HEK293 (cell line): Measurements from ENCODE around the gene MAP3K14.

Experiments used
- CTCF ChIA-PET: fragments of 350-600 bp; formaldehyde crosslinking; extraction: SDS; loops from one replicate; lab custom pipeline; 2021; ENCODE audit warnings: antibody characterized with exemption; lab: Yijun Ruan, JAX
- POLR2A ChIA-PET: fragments of 300-600 bp; formaldehyde crosslinking; extraction: SDS; loops from one replicate; lab custom pipeline; 2020; ENCODE audit warnings: antibody characterized with exemption, inconsistent platforms; lab: Yijun Ruan, JAX
- H3K27ac ChIP-seq: fragments of 200-500 bp; sonication (Bioruptor generic); 2 replicates; pipeline ENCODE4 v1.5.1; 2014; ENCODE audit warnings: low read depth, low read length, control low read depth, inconsistent platforms; ENCODE audit errors: extremely low read depth
- H3K36me3 ChIP-seq, 2 experiments: fragments of 200-500 bp in 1 of 2; sonication (Bioruptor generic) in 1 of 2; 1 replicate in 1 of 2; 2 replicates in 1 of 2; pipeline ENCODE4 v1.5.1; 2014 to 2017; ENCODE audit warnings: inconsistent platforms in 2 of 2, low read length in 2 of 2; ENCODE audit not compliant: control insufficient read depth in 2 of 2, insufficient read depth in 1 of 2
- H3K4me1 ChIP-seq: fragments of 200-500 bp; sonication (Bioruptor generic); 2 replicates; pipeline ENCODE4 v1.5.1; 2014; ENCODE audit warnings: mild to moderate bottlenecking, low read length, inconsistent platforms; ENCODE audit not compliant: control insufficient read depth, insufficient read depth
- H3K4me3 ChIP-seq: 2 replicates; pipeline ENCODE4 v1.5.1; 2011; ENCODE audit warnings: low read depth, mild to moderate bottlenecking, control low read depth, low read length, moderate library complexity
- H3K9me3 ChIP-seq: fragments of 200-500 bp; sonication (Bioruptor generic); 2 replicates; pipeline ENCODE4 v1.5.1; 2014; ENCODE audit warnings: low read depth, low read length, inconsistent platforms; ENCODE audit not compliant: control insufficient read depth, insufficient read depth
- CTCF ChIP-seq: fragments of 450-650 bp; formaldehyde crosslinking; IDR thresholded peaks from 2 replicates; pipeline ENCODE4 v1.5.1; 2016; ENCODE audit warnings: missing biosample characterization, missing genetic modification characterization
- ELK4 ChIP-seq: IDR thresholded peaks from 2 replicates; pipeline ENCODE4 v1.6.1; 2011; ENCODE audit warnings: mild to moderate bottlenecking, low read depth, low read length, borderline replicate concordance
- KLF16 ChIP-seq: fragments of 450-650 bp; formaldehyde crosslinking; IDR thresholded peaks from 2 replicates; pipeline ENCODE4 v1.5.1; 2017; ENCODE audit warnings: missing biosample characterization, missing genetic modification characterization
- PRDM4 ChIP-seq: fragments of 450-650 bp; formaldehyde crosslinking; IDR thresholded peaks from 2 replicates; pipeline ENCODE4 v1.5.1; 2017; ENCODE audit warnings: missing biosample characterization, missing genetic modification characterization
- REST ChIP-seq: fragments of 450-650 bp; formaldehyde crosslinking; IDR thresholded peaks from 2 replicates; pipeline ENCODE4 v1.5.1; 2016; ENCODE audit warnings: missing biosample characterization, missing genetic modification characterization
- SETDB1 ChIP-seq: IDR thresholded peaks from one replicate; pipeline ENCODE4 v1.6.1; 2017; ENCODE audit warnings: mild to moderate bottlenecking, low read length, moderate library complexity, mixed read lengths; ENCODE audit not compliant: insufficient read length
- YY1 ChIP-seq: fragments of 450-650 bp; formaldehyde crosslinking; IDR thresholded peaks from 2 replicates; pipeline ENCODE4 v1.5.1; 2018; ENCODE audit warnings: missing biosample characterization, missing genetic modification characterization
- ZBTB26 ChIP-seq: fragments of 450-650 bp; formaldehyde crosslinking; optimal IDR thresholded peaks from 2 replicates; pipeline ENCODE3; 2016; ENCODE audit warnings: missing biosample characterization, mild to moderate bottlenecking, missing genetic modification characterization
- ZBTB8A ChIP-seq: fragments of 450-650 bp; formaldehyde crosslinking; IDR thresholded peaks from 2 replicates; pipeline ENCODE4 v1.5.1; 2016; ENCODE audit warnings: missing biosample characterization, missing genetic modification characterization
- ZIC2 ChIP-seq: fragments of 450-650 bp; formaldehyde crosslinking; IDR thresholded peaks from 2 replicates; pipeline ENCODE4 v1.5.1; 2016; ENCODE audit warnings: missing biosample characterization, missing genetic modification characterization
- ZNF155 ChIP-seq: fragments of 450-650 bp; formaldehyde crosslinking; IDR thresholded peaks from 2 replicates; pipeline ENCODE4 v1.5.1; 2016; ENCODE audit warnings: missing biosample characterization, missing genetic modification characterization
- ZNF248 ChIP-seq: fragments of 450-650 bp; formaldehyde crosslinking; IDR thresholded peaks from 2 replicates; pipeline ENCODE4 v1.5.1; 2017; ENCODE audit warnings: missing biosample characterization, missing genetic modification characterization
- ZNF292 ChIP-seq: fragments of 450-650 bp; formaldehyde crosslinking; IDR thresholded peaks from 2 replicates; pipeline ENCODE4 v1.5.1; 2016; ENCODE audit warnings: low read depth, missing biosample characterization, missing genetic modification characterization, borderline replicate concordance
- ZNF362 ChIP-seq: fragments of 450-650 bp; formaldehyde crosslinking; IDR thresholded peaks from 2 replicates; pipeline ENCODE4 v1.5.1; 2016; ENCODE audit warnings: missing biosample characterization, missing genetic modification characterization
- ZNF580 ChIP-seq: fragments of 450-650 bp; formaldehyde crosslinking; IDR thresholded peaks from 2 replicates; pipeline ENCODE4 v1.5.1; 2016; ENCODE audit warnings: missing biosample characterization, missing genetic modification characterization
- ZNF639 ChIP-seq: fragments of 450-650 bp; formaldehyde crosslinking; IDR thresholded peaks from 2 replicates; pipeline ENCODE4 v1.5.1; 2016; ENCODE audit warnings: missing biosample characterization, missing genetic modification characterization
- ZNF645 ChIP-seq: fragments of 450-650 bp; formaldehyde crosslinking; IDR thresholded peaks from 2 replicates; pipeline ENCODE4; 2016; ENCODE audit warnings: missing biosample characterization, missing genetic modification characterization
- ZNF660 ChIP-seq: fragments of 450-650 bp; IDR thresholded peaks from 2 replicates; pipeline ENCODE4 v1.5.1; 2018; ENCODE audit warnings: missing biosample characterization, mild to moderate bottlenecking, missing genetic modification characterization
- ZNF830 ChIP-seq: fragments of 450-650 bp; IDR thresholded peaks from 2 replicates; pipeline ENCODE4 v1.5.0; 2018; ENCODE audit warnings: missing biosample characterization, missing genetic modification characterization, low read depth, mild to moderate bottlenecking, moderate library complexity

Gene MAP3K14

GRCh38 chr17:45290269-45290765, 26.5 kb downstream of the MAP3K14 start:
- Histone ChIP-seq H3K4me1 (peaks cover 12% of the 10 kb centered on the region), H3K36me3 (peaks cover 6 to 51% of the 10 kb centered on the region in 2 experiments; a peak in 2 of 3 replicates), H3K9me3 (no peaks in the 10 kb centered on the region), H3K27ac (no peak overlapping the region), H3K4me3 (no peak overlapping the region)
- ChIA-PET POLR2A (no interaction called here), CTCF (interaction anchor here (0.8 to 6.1 kb wide), 3 partner anchors 13 to 95 kb away, joined by 3 to 37 read pairs (median 5); no protein-coding TSS in a partner anchor)
- TF ChIP-seq ZIC2 (tag by site-specific recombination) = no peak
- no peak for TF ChIP-seq CTCF (tag by site-specific recombination)
- TF ChIP-seq YY1 (tag by site-specific recombination) = no peak
- TF ChIP-seq ZNF362 = no peak
- TF ChIP-seq PRDM4 = no peak
- TF ChIP-seq ZNF155 (tag by site-specific recombination) = no peak
- no peak for TF ChIP-seq KLF16
- no peak for TF ChIP-seq ZNF830 (tag by site-specific recombination)
- TF ChIP-seq ZBTB8A (tag by site-specific recombination) = no peak
- TF ChIP-seq ZNF292 (tag by site-specific recombination) = no peak
- TF ChIP-seq ZNF639 (tag by site-specific recombination) = no peak
- TF ChIP-seq ZBTB26 = no peak
- TF ChIP-seq REST (tag by site-specific recombination) = no peak
- TF ChIP-seq SETDB1 = no peak
- TF ChIP-seq ELK4 = no peak
- TF ChIP-seq ZNF580 (tag by site-specific recombination) = no peak
- no peak for TF ChIP-seq ZNF660 (tag by site-specific recombination)
- TF ChIP-seq ZNF645 (tag by site-specific recombination) = no peak
- no peak for TF ChIP-seq ZNF248 (tag by site-specific recombination)
